Sigmoid colon (tissue), 7 donors: ENCODE measurements around the gene RIPOR1. TPM values are rescaled to one million over a fixed set of nuclear protein-coding genes. Genes with fewer than 3 reads are reported as not detected.

Experiments used
- DNase-seq: peaks from one replicate; pipeline ENCODE4 v3.0.0-alpha.2; 2019
- H3K27ac ChIP-seq, 4 donors: fragments of 200-600 bp; sonication (generic); one replicate each; pipeline ENCODE4 v1.5.1; 2016 to 2019; ENCODE audit warnings: mild to moderate bottlenecking in 1 of 4
- H3K27me3 ChIP-seq, 3 donors: fragments of 200-600 bp; sonication (generic); one replicate each; pipeline ENCODE4 v1.5.1; 2019; ENCODE audit warnings: mild to moderate bottlenecking in 1 of 3
- H3K36me3 ChIP-seq, 4 donors: fragments of 200-600 bp; sonication (generic); one replicate each; pipeline ENCODE4 v1.5.1; 2016 to 2019
- H3K4me1 ChIP-seq, 4 donors: fragments of 200-600 bp; sonication (generic); one replicate each; pipeline ENCODE4 v1.5.1; 2017 to 2019
- H3K4me3 ChIP-seq, 4 donors: fragments of 200-600 bp; sonication (generic); one replicate each; pipeline ENCODE4 v1.5.1; 2017 to 2019; ENCODE audit warnings: mild to moderate bottlenecking in 2 of 4, moderate library complexity in 1 of 4
- H3K9me3 ChIP-seq, 4 donors: fragments of 200-600 bp in 3 of 4; sonication (generic) in 3 of 4; one replicate each; pipeline versions ENCODE4 v1.5.1 to v1.6.1; 2013 to 2019
- CTCF ChIP-seq, 4 experiments: fragments of 450-650 bp in 3 of 4; fragments of 200-600 bp in 1 of 4; IDR thresholded peaks; one replicate each; pipeline ENCODE4 v1.5.1; 2016 to 2019; ENCODE audit warnings: antibody characterized with exemption in 4 of 4, mild to moderate bottlenecking in 3 of 4, moderate library complexity in 2 of 4
- EP300 ChIP-seq, 4 donors: sonication (generic); formaldehyde crosslinking; IDR thresholded peaks; one replicate each; pipeline ENCODE4 v1.6.1; 2017; ENCODE audit warnings: antibody characterized with exemption in 4 of 4
- POLR2A ChIP-seq, 2 donors: fragments of 450-650 bp; IDR thresholded peaks; one replicate each; pipeline ENCODE4 v1.6.1; 2016; ENCODE audit warnings: antibody characterized with exemption in 2 of 2, mild to moderate bottlenecking in 2 of 2, moderate library complexity in 2 of 2
- POLR2AphosphoS5 ChIP-seq, 4 donors: sonication (generic); formaldehyde crosslinking; IDR thresholded peaks; one replicate each; pipeline ENCODE4 v1.6.1; 2017; ENCODE audit warnings: antibody characterized with exemption in 4 of 4
- WGBS, 2 donors: extraction: QIAGEN DNeasy Blood & Tissue Kit; methylation state at CpG; one replicate each; pipeline ENCODE4 v1.1.7; 2013; 5-methylcytosine and 5-hydroxymethylcytosine counted together
- intact Hi-C: fragments of 100-400 bp; cut with DNase I; formaldehyde crosslinking; loops from one replicate; pipeline ENCODE4 v1.15.1; 2023
- polyA plus RNA-seq, 3 donors: library from polyadenylated mRNA; stranded (reverse); fragments of 200-250 nt; gene quantifications; one replicate each; pipeline ENCODE4 v1.2.3, GENCODE V29; 2013
- total RNA-seq, 4 donors: library from RNA; depleted of rRNA; stranded (reverse); fragments of >200 nt; gene quantifications; one replicate each; pipeline ENCODE4 v1.1.0, GENCODE V29; 2016
- donor health status: healthy with polysubstance abuse.
- donor health status: Bipolar disorder and iron deficiency.
- donor health status: healthy.

The RIPOR1 gene
- total and polyA plus RNA-seq, 7 donors: 10.2 to 60.9 (median 26.7) TPM

DNA sequence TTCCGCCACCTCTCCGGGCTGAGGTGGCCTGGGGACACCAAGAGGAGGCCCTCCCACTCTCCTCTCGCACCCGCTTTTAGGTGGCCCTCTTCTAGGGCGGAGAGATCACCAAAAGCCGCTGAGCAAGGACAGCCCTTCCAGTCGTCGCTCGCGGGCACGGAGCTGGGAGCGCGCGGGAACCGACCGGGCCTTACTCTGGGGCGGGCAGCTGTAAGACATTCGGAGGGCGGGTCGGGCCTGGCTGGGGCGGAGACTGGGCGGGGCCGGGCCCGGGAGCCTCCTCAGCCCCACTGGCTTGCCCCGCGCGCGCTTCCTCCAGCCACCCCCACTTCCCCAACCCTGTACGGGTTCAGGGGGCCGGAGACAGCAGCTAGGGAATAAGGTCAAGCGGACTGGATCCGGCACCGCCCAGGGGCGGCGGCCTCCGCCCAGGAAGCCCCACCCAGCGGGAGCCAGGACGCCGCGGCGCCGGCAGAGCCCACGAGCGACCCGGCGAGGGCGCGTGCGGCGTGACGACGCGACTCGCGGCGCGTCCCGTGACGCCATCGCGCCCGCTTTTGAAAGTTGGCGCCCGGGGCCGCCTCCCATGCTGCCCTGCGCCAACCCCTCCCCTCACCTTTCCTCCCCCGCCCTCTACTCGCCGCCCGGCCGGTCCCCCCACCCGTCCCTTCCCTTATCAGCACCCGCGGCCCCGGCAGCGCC lies 33.3 kb downstream of the RIPOR1 start:
- Histone ChIP-seq H3K27ac (peak overlapping the region; percentile 98 to 99 (median 98)), H3K36me3 (no peaks in the 10 kb centered on the region), H3K9me3 (no peaks in the 10 kb centered on the region), H3K4me1 (peaks cover 0 to 30% (median 24%) of the 10 kb centered on the region in 4 donors), H3K4me3 (peak overlapping the region; percentile 79 to 96 (median 90)), H3K27me3 (no peaks in the 10 kb centered on the region)
- peak; percentile 98 for DNase-seq
- WGBS, 2 donors: 0 to 1% methylated on average over 76 of the region's 76 CpGs
- intact Hi-C loops: loop anchor here (1.0 to 5.0 kb wide), 4 partner anchors 41 to 105 kb away; partner anchors contain the start of genes ACD, C16orf86, ENKD1 and PARD6A
- TF ChIP-seq POLR2AphosphoS5 (IDR thresholded peaks at IDR 0.05) (peak; percentile 65 to 76 (median 70)), POLR2A (IDR thresholded peaks at IDR 0.05) (peak; percentile 32 to 52), EP300 (IDR thresholded peaks at IDR 0.05) (peak in 1 of 4 donors; percentile 18), CTCF (IDR thresholded peaks at IDR 0.05) (no peak)

DNA sequence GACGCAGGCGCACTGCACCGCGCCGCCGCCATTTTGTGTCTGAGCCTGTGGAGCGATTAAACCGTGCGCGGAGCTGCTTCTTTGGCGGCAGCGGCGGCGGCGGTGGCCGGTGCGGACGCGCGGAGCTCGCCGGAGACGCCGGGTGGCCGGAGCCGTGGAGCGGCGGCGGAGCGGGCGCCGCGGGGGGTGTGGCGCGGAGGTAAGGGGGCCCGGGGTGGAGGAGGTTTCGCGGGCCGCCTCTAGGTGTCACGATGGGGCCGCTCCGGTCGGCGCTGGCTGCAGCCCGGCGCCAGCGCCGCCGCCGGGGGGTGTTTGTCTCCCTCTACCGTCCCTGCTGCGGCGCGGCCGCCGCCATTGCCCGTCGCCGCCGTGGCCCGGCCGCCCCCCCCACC lies 33.9 kb downstream of the RIPOR1 start, which contains the start of gene CTCF:
Gene CTCF (plus strand): TSS at position 1 of the 392 bp plus-strand sequence. CDS start 48,307 bp downstream, outside the sequence.
- TF ChIP-seq CTCF (IDR thresholded peaks at IDR 0.05): peak in 1 of 4 experiments; percentile 66
- no peak for TF ChIP-seq POLR2A (IDR thresholded peaks at IDR 0.05)
- Histone ChIP-seq H3K27ac (peak within 1 kb of the TSS; percentile 98 to 99 (median 98)), H3K4me1 (peaks cover 0 to 30% (median 24%) of the 10 kb centered on the region in 4 donors), H3K36me3 (no peaks in the 10 kb centered on the region), H3K4me3 (peak within 1 kb of the TSS; percentile 79 to 96 (median 90)), H3K9me3 (no peaks in the 10 kb centered on the region), H3K27me3 (no peaks in the 10 kb centered on the region)
- WGBS, 2 donors: 0 to 1% methylated on average over 62 of the region's 62 CpGs
- intact Hi-C loops: loop anchor here (1.0 to 5.0 kb wide), 4 partner anchors 42 to 104 kb away; partner anchors contain the start of genes ACD, C16orf86, ENKD1 and PARD6A
- peak; percentile 94 for DNase-seq

DNA sequence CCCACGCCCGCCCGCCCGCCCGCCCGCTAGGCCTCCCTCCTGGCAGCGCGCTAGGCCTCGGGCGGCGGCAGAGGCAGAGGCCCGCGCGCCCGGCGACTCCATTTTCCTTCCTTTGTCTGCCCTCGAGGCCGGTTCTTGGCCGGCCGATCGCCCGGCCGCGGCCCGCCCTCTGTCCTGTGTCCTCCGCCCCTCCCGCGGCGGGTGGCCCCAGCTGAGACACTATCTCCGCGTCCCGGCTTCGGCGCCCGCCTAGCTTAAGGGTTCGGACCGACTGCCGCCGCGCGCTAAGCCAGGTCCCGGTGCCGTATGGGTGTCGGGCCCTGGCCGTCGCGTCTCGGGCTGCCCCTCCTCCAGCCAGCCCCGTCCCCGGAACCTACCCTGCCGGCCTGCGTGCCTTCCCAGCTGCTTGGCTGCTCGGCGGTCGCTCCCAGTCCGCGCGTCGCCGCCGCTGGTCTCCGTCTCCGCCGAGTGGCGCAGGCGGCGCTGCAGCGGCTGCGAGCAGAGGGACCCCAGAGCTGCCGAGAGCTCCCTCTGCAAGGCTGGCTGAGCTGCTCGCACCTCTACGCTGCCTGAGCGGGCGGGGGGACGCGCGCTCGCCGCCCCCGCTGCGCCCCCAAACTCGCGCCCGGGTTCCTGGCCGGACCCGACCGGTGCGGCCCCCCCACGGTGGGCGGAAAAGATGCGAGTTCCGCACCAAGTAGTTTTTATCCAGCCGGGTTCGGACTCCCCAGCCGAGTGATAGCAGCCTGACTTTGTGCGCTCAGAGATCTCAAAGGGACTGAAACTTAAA lies 34.5 kb downstream of the RIPOR1 start:
- TF ChIP-seq EP300 (IDR thresholded peaks at IDR 0.05): no peak
- peak in 2 of 4 donors; percentile 3 to 10 for TF ChIP-seq POLR2AphosphoS5 (IDR thresholded peaks at IDR 0.05)
- peak; percentile 79 for DNase-seq

GRCh38 chr16:67563708-67564468 lies 35.3 kb downstream of the RIPOR1 start:
- WGBS, 2 donors: 0 to 1% methylated on average over 20 of the region's 20 CpGs

More for the DNA sequence above, 34.5 kb downstream of the RIPOR1 start:
- WGBS, 2 donors: 0% methylated on average over 95 to 96 of the region's 96 CpGs
- intact Hi-C loops: loop anchor here (1.0 to 5.0 kb wide), 4 partner anchors 42 to 104 kb away; partner anchors contain the start of genes ACD, C16orf86, ENKD1 and PARD6A
- H3K4me1 ChIP-seq: peaks cover 0 to 30% (median 24%) of the 10 kb centered on the region in 4 donors
- peak overlapping the region; percentile 79 to 96 (median 90) for H3K4me3 ChIP-seq
- H3K36me3 ChIP-seq: no peaks in the 10 kb centered on the region
- no peaks in the 10 kb centered on the region for H3K9me3 ChIP-seq
- peak overlapping the region; percentile 98 to 99 (median 98) for H3K27ac ChIP-seq
- no peaks in the 10 kb centered on the region for H3K27me3 ChIP-seq

More at GRCh38 chr16:67563708-67564468, 35.3 kb downstream of the RIPOR1 start:
- no peaks in the 10 kb centered on the region for H3K9me3 ChIP-seq
- peaks cover 0 to 33% (median 24%) of the 10 kb centered on the region in 4 donors for H3K4me1 ChIP-seq
- H3K36me3 ChIP-seq: no peaks in the 10 kb centered on the region
- TF ChIP-seq POLR2AphosphoS5 (IDR thresholded peaks at IDR 0.05): peak; percentile 44 to 69 (median 54)
- no peak for TF ChIP-seq EP300 (IDR thresholded peaks at IDR 0.05)
- TF ChIP-seq POLR2A (IDR thresholded peaks at IDR 0.05): no peak
- intact Hi-C loops: loop anchor here (2.0 to 5.0 kb wide), 3 partner anchors 43 to 103 kb away; partner anchors contain the start of genes C16orf86 and ENKD1
- peak overlapping the region; percentile 98 to 99 (median 98) for H3K27ac ChIP-seq
- peak; percentile 86 for DNase-seq
- no peaks in the 10 kb centered on the region for H3K27me3 ChIP-seq
- H3K4me3 ChIP-seq: peak overlapping the region; percentile 79 to 96 (median 90)
